Liver (tissue), 9 donors: Measurements from ENCODE around the gene NCAM2. TPM values are rescaled to one million over a fixed set of nuclear protein-coding genes. Genes with fewer than 3 reads are reported as not detected.

Experiments
- DNase-seq: peaks from one replicate; pipeline ENCODE4 v3.0.0-alpha.2; 2017; ENCODE audit warnings: low spot score
- H3K27ac ChIP-seq, 2 donors: one replicate each; pipeline ENCODE4 v1.7.0; 2013; ENCODE audit warnings: inconsistent platforms in 2 of 2, low read length in 2 of 2, control low read depth in 1 of 2, low read depth in 1 of 2, mild to moderate bottlenecking in 1 of 2
- H3K27me3 ChIP-seq, 4 donors: one replicate each; pipeline versions ENCODE4 v1.6.1 to v1.7.0; 2013; ENCODE audit warnings: low read length in 3 of 4, inconsistent platforms in 1 of 4, mild to moderate bottlenecking in 1 of 4, moderate library complexity in 1 of 4; ENCODE audit not compliant: control insufficient read depth in 4 of 4, insufficient read depth in 4 of 4
- H3K36me3 ChIP-seq, 4 donors: one replicate each; pipeline versions ENCODE4 v1.6.1 to v1.7.0; 2013; ENCODE audit warnings: low read length in 3 of 4, mild to moderate bottlenecking in 3 of 4, low read depth in 1 of 4, moderate library complexity in 1 of 4; ENCODE audit not compliant: control insufficient read depth in 4 of 4, insufficient read depth in 3 of 4
- H3K4me1 ChIP-seq, 4 donors: one replicate each; pipeline versions ENCODE4 v1.6.1 to v1.7.0; 2013; ENCODE audit warnings: low read length in 3 of 4, mild to moderate bottlenecking in 3 of 4, moderate library complexity in 1 of 4; ENCODE audit not compliant: control insufficient read depth in 4 of 4, insufficient read depth in 4 of 4
- H3K4me3 ChIP-seq, 3 donors: one replicate each; pipeline versions ENCODE4 v1.6.1 to v1.7.0; 2013; ENCODE audit warnings: low read length in 3 of 3, control low read depth in 1 of 3, low read depth in 1 of 3, mild to moderate bottlenecking in 1 of 3
- H3K9ac ChIP-seq, 2 donors: one replicate each; pipeline ENCODE4 v1.7.0; 2013; ENCODE audit warnings: low read length in 2 of 2, mild to moderate bottlenecking in 2 of 2, moderate library complexity in 2 of 2, control low read depth in 1 of 2, low read depth in 1 of 2
- H3K9me3 ChIP-seq, 4 donors: one replicate each; pipeline versions ENCODE4 v1.6.1 to v1.7.0; 2013; ENCODE audit warnings: low read length in 3 of 4; ENCODE audit not compliant: control insufficient read depth in 4 of 4
- EGR1 ChIP-seq, 2 donors: IDR thresholded peaks; 2 replicates each; pipeline ENCODE4 v1.6.1; 2016 to 2018; ENCODE audit warnings: antibody characterized with exemption in 2 of 2, low read depth in 2 of 2
- GABPA ChIP-seq, 2 donors: IDR thresholded peaks in 1 of 2; conservative IDR thresholded peaks in 1 of 2; 2 replicates each; pipeline ENCODE4 v1.6.1; 2016; ENCODE audit warnings: antibody characterized with exemption in 2 of 2, mild to moderate bottlenecking in 1 of 2, moderate library complexity in 1 of 2
- HNF4A ChIP-seq, 2 donors: conservative IDR thresholded peaks; 2 replicates each; pipeline ENCODE4 v1.6.1; 2016; ENCODE audit warnings: antibody characterized with exemption in 2 of 2, mild to moderate bottlenecking in 2 of 2
- JUND ChIP-seq, 2 donors: IDR thresholded peaks; 2 replicates each; pipeline ENCODE4 v1.6.1; 2016; ENCODE audit warnings: antibody characterized with exemption in 2 of 2
- NR2F2 ChIP-seq: IDR thresholded peaks from 2 replicates; pipeline ENCODE4 v1.6.1; 2016; ENCODE audit warnings: antibody characterized with exemption
- RAD21 ChIP-seq, 2 donors: IDR thresholded peaks; 2 replicates each; pipeline ENCODE4 v1.6.1; 2016; ENCODE audit warnings: antibody characterized with exemption in 2 of 2, mild to moderate bottlenecking in 2 of 2
- RXRA ChIP-seq, 2 donors: IDR thresholded peaks; 2 replicates each; pipeline ENCODE4 v1.6.1; 2017 to 2018; ENCODE audit warnings: antibody characterized with exemption in 2 of 2, mild to moderate bottlenecking in 1 of 2
- SP1 ChIP-seq: IDR thresholded peaks from 2 replicates; pipeline ENCODE4 v1.6.1; 2018; ENCODE audit warnings: antibody characterized with exemption, mild to moderate bottlenecking
- YY1 ChIP-seq: IDR thresholded peaks from 2 replicates; pipeline ENCODE4 v1.6.1; 2016; ENCODE audit warnings: antibody characterized with exemption, mild to moderate bottlenecking
- WGBS: extraction: QIAGEN DNeasy Blood & Tissue Kit; methylation state at CpG from one replicate; pipeline ENCODE4 v1.1.7; 2013; 5-methylcytosine and 5-hydroxymethylcytosine counted together
- polyA plus RNA-seq, 2 donors: library from polyadenylated mRNA; stranded (reverse) in 1 of 2; unstranded in 1 of 2; fragments of 200-250 nt in 1 of 2; fragments of >200 nt in 1 of 2; fragmentation: Nextera tagmentation in 1 of 2; extraction: Ambion mirVana in 1 of 2; gene quantifications; one replicate each; pipeline versions ENCODE4 v1.2.1 to v1.2.3, GENCODE V29; 2013 to 2015
- total RNA-seq, 2 donors: library from RNA; depleted of rRNA; stranded (reverse); fragments of >200 nt; gene quantifications; one replicate each; pipeline ENCODE4 v1.2.3, GENCODE V29; 2014
- TF ChIP-seq, protein P1 (sequence below): IDR thresholded peaks from 2 replicates; pipeline ENCODE4 v1.6.1; 2016; ENCODE audit warnings: antibody characterized with exemption
- TF ChIP-seq, protein P2 (sequence below): IDR thresholded peaks from 2 replicates; pipeline ENCODE4 v1.6.1; 2016; ENCODE audit warnings: antibody characterized with exemption, mild to moderate bottlenecking
- TF ChIP-seq, protein P3 (sequence below): IDR thresholded peaks from 2 replicates; pipeline ENCODE4 v1.6.1; 2016; ENCODE audit warnings: antibody characterized with exemption
- TF ChIP-seq, protein P4 (sequence below): fragments of 150-350 bp; IDR thresholded peaks from 2 replicates; pipeline ENCODE4 v1.5.1; 2017; ENCODE audit warnings: improper control_type of control experiment, low read depth, low read length; ENCODE audit not compliant: missing input control
- donor health status: healthy.
- donor health status: healthy.
- donor health status: healthy.
- donor health status: healthy.
- donor health status: healthy.

The NCAM2 gene
- total and polyA plus RNA-seq, 4 donors, result 0.06 to 0.51 (median 0.24) TPM

DNA sequence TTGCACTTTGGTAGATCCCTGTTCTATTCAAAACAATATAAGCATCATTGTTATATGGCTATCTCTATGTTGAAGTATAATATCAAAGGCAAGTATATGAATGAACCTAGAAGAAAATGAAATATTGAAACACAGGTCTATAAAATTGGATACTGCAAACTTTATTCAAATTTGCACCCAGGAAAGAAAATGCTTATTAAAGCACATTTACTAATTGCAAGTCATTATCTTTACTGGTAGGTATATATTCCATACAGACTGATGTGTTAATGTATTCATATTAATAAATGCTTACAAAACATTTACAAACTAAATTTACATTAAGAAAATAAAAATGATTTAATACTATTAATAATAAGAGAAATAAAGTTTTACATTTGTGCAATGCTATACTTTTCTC, 469.8 kb downstream of the NCAM2 start:
- TF ChIP-seq YY1, result no peak
- TF ChIP-seq EGR1 (IDR thresholded peaks at IDR 0.05; ENCODE audit: low read depth in 2 of 2), result no peak
- TF ChIP-seq RXRA (IDR thresholded peaks at IDR 0.05), result no peak
- Histone ChIP-seq H3K27me3 (no peaks in the 10 kb centered on the region), H3K4me1 (no peaks in the 10 kb centered on the region), H3K9me3 (no peaks in the 10 kb centered on the region), H3K9ac (no peak overlapping the region), H3K27ac (no peak overlapping the region), H3K4me3 (no peak overlapping the region), H3K36me3 (peaks cover 0 to 3% (median 0%) of the 10 kb centered on the region in 4 donors)
- no peak for DNase-seq

DNA sequence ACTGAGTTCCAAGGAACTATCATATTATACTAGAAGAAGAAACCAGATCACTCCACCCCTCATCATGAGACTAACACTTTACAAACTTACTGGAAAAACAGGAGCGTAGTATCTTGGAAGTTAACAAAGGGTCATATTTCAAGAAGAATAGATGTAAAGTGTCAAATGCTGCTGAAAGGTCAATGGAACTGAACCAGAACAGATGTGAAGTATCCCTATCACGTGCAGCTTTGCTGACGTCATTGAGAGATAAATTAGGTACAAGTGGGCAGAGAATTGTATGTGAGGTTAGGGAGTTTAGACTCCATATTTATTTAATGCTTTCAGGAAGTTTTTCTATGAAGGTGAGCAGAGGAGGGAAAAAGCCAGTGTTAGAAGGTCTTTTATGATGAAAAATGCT, 483.0 kb downstream of the NCAM2 start:
- no peak for TF ChIP-seq RXRA (IDR thresholded peaks at IDR 0.05)
- no peak for TF ChIP-seq NR2F2
- no peak for TF ChIP-seq HNF4A (conservative IDR thresholded peaks at IDR 0.05)
- TF ChIP-seq RAD21 (IDR thresholded peaks at IDR 0.05), result no peak
- TF ChIP-seq, protein P1, sequence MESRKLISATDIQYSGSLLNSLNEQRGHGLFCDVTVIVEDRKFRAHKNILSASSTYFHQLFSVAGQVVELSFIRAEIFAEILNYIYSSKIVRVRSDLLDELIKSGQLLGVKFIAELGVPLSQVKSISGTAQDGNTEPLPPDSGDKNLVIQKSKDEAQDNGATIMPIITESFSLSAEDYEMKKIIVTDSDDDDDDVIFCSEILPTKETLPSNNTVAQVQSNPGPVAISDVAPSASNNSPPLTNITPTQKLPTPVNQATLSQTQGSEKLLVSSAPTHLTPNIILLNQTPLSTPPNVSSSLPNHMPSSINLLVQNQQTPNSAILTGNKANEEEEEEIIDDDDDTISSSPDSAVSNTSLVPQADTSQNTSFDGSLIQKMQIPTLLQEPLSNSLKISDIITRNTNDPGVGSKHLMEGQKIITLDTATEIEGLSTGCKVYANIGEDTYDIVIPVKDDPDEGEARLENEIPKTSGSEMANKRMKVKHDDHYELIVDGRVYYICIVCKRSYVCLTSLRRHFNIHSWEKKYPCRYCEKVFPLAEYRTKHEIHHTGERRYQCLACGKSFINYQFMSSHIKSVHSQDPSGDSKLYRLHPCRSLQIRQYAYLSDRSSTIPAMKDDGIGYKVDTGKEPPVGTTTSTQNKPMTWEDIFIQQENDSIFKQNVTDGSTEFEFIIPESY, result no peak
- TF ChIP-seq, protein P2, sequence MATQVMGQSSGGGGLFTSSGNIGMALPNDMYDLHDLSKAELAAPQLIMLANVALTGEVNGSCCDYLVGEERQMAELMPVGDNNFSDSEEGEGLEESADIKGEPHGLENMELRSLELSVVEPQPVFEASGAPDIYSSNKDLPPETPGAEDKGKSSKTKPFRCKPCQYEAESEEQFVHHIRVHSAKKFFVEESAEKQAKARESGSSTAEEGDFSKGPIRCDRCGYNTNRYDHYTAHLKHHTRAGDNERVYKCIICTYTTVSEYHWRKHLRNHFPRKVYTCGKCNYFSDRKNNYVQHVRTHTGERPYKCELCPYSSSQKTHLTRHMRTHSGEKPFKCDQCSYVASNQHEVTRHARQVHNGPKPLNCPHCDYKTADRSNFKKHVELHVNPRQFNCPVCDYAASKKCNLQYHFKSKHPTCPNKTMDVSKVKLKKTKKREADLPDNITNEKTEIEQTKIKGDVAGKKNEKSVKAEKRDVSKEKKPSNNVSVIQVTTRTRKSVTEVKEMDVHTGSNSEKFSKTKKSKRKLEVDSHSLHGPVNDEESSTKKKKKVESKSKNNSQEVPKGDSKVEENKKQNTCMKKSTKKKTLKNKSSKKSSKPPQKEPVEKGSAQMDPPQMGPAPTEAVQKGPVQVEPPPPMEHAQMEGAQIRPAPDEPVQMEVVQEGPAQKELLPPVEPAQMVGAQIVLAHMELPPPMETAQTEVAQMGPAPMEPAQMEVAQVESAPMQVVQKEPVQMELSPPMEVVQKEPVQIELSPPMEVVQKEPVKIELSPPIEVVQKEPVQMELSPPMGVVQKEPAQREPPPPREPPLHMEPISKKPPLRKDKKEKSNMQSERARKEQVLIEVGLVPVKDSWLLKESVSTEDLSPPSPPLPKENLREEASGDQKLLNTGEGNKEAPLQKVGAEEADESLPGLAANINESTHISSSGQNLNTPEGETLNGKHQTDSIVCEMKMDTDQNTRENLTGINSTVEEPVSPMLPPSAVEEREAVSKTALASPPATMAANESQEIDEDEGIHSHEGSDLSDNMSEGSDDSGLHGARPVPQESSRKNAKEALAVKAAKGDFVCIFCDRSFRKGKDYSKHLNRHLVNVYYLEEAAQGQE, result no peak
- H3K36me3 ChIP-seq, result peaks cover 0 to 4% (median 4%) of the 10 kb centered on the region in 4 donors
- no peaks in the 10 kb centered on the region for H3K4me1 ChIP-seq
- no peak for DNase-seq
- H3K9me3 ChIP-seq, result no peaks in the 10 kb centered on the region
- no peak overlapping the region for H3K9ac ChIP-seq
- H3K27ac ChIP-seq, result no peak overlapping the region
- 84% methylated on average over 3 of the region's 3 CpGs for WGBS
- H3K4me3 ChIP-seq, result no peak overlapping the region
- no peaks in the 10 kb centered on the region for H3K27me3 ChIP-seq

DNA sequence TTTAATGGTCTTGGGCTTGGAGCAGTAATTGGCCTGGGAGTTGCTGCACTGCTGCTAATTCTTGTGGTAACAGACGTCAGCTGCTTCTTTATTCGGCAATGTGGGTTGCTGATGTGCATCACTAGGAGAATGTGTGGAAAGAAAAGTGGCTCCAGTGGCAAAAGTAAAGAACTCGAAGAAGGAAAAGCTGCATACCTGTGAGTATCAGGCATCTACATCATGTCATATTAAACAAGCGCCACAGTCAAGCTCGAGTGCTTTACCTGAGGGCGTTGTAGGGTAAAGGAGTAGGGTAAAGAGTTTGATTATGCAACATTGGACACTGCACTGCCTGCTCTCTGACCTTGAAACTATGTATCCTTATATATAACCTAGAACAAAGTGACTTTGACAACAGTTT, 510.6 kb downstream of the NCAM2 start:
- TF ChIP-seq SP1, result no peak
- TF ChIP-seq, protein P3, sequence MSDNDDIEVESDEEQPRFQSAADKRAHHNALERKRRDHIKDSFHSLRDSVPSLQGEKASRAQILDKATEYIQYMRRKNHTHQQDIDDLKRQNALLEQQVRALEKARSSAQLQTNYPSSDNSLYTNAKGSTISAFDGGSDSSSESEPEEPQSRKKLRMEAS, result no peak
- TF ChIP-seq, protein P1, result no peak
- TF ChIP-seq GABPA (IDR thresholded peaks at IDR 0.05 in 1 of 2, conservative IDR thresholded peaks at IDR 0.05 in 1 of 2), result no peak
- TF ChIP-seq JUND (IDR thresholded peaks at IDR 0.05), result no peak
- no peak for TF ChIP-seq HNF4A (conservative IDR thresholded peaks at IDR 0.05)
- TF ChIP-seq NR2F2, result no peak
- TF ChIP-seq, protein P4, sequence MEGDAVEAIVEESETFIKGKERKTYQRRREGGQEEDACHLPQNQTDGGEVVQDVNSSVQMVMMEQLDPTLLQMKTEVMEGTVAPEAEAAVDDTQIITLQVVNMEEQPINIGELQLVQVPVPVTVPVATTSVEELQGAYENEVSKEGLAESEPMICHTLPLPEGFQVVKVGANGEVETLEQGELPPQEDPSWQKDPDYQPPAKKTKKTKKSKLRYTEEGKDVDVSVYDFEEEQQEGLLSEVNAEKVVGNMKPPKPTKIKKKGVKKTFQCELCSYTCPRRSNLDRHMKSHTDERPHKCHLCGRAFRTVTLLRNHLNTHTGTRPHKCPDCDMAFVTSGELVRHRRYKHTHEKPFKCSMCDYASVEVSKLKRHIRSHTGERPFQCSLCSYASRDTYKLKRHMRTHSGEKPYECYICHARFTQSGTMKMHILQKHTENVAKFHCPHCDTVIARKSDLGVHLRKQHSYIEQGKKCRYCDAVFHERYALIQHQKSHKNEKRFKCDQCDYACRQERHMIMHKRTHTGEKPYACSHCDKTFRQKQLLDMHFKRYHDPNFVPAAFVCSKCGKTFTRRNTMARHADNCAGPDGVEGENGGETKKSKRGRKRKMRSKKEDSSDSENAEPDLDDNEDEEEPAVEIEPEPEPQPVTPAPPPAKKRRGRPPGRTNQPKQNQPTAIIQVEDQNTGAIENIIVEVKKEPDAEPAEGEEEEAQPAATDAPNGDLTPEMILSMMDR, result no peak
- Histone ChIP-seq H3K27ac (no peak overlapping the region), H3K27me3 (no peaks in the 10 kb centered on the region), H3K4me1 (no peaks in the 10 kb centered on the region), H3K36me3 (no peaks in the 10 kb centered on the region), H3K4me3 (no peak overlapping the region), H3K9me3 (no peaks in the 10 kb centered on the region), H3K9ac (no peak overlapping the region)
- WGBS, result 79% methylated on average over 6 of the region's 6 CpGs
- no peak for DNase-seq
